Liver (tissue), 9 donors: Measurements from ENCODE around the gene NINJ2. TPM values are rescaled to one million over a fixed set of nuclear protein-coding genes. Genes with fewer than 3 reads are reported as not detected.

ENCODE experiments used
- DNase-seq: peaks from one replicate; pipeline ENCODE4 v3.0.0-alpha.2; 2017; ENCODE audit warnings: low spot score
- H3K27ac ChIP-seq, 2 donors: one replicate each; pipeline ENCODE4 v1.7.0; 2013; ENCODE audit warnings: inconsistent platforms in 2 of 2, low read length in 2 of 2, control low read depth in 1 of 2, low read depth in 1 of 2, mild to moderate bottlenecking in 1 of 2
- H3K27me3 ChIP-seq, 4 donors: one replicate each; pipeline versions ENCODE4 v1.6.1 to v1.7.0; 2013; ENCODE audit warnings: low read length in 3 of 4, inconsistent platforms in 1 of 4, mild to moderate bottlenecking in 1 of 4, moderate library complexity in 1 of 4; ENCODE audit not compliant: control insufficient read depth in 4 of 4, insufficient read depth in 4 of 4
- H3K36me3 ChIP-seq, 4 donors: one replicate each; pipeline versions ENCODE4 v1.6.1 to v1.7.0; 2013; ENCODE audit warnings: low read length in 3 of 4, mild to moderate bottlenecking in 3 of 4, low read depth in 1 of 4, moderate library complexity in 1 of 4; ENCODE audit not compliant: control insufficient read depth in 4 of 4, insufficient read depth in 3 of 4
- H3K4me1 ChIP-seq, 4 donors: one replicate each; pipeline versions ENCODE4 v1.6.1 to v1.7.0; 2013; ENCODE audit warnings: low read length in 3 of 4, mild to moderate bottlenecking in 3 of 4, moderate library complexity in 1 of 4; ENCODE audit not compliant: control insufficient read depth in 4 of 4, insufficient read depth in 4 of 4
- H3K4me3 ChIP-seq, 3 donors: one replicate each; pipeline versions ENCODE4 v1.6.1 to v1.7.0; 2013; ENCODE audit warnings: low read length in 3 of 3, control low read depth in 1 of 3, low read depth in 1 of 3, mild to moderate bottlenecking in 1 of 3
- H3K9ac ChIP-seq, 2 donors: one replicate each; pipeline ENCODE4 v1.7.0; 2013; ENCODE audit warnings: low read length in 2 of 2, mild to moderate bottlenecking in 2 of 2, moderate library complexity in 2 of 2, control low read depth in 1 of 2, low read depth in 1 of 2
- H3K9me3 ChIP-seq, 4 donors: one replicate each; pipeline versions ENCODE4 v1.6.1 to v1.7.0; 2013; ENCODE audit warnings: low read length in 3 of 4; ENCODE audit not compliant: control insufficient read depth in 4 of 4
- FOXA1 ChIP-seq: IDR thresholded peaks from 2 replicates; pipeline ENCODE4 v1.6.1; 2016; ENCODE audit warnings: antibody characterized with exemption
- FOXA2 ChIP-seq: IDR thresholded peaks from 2 replicates; pipeline ENCODE4 v1.6.1; 2016; ENCODE audit warnings: antibody characterized with exemption
- GABPA ChIP-seq, 2 donors: IDR thresholded peaks in 1 of 2; conservative IDR thresholded peaks in 1 of 2; 2 replicates each; pipeline ENCODE4 v1.6.1; 2016; ENCODE audit warnings: antibody characterized with exemption in 2 of 2, mild to moderate bottlenecking in 1 of 2, moderate library complexity in 1 of 2
- NR2F2 ChIP-seq: IDR thresholded peaks from 2 replicates; pipeline ENCODE4 v1.6.1; 2016; ENCODE audit warnings: antibody characterized with exemption
- RAD21 ChIP-seq, 2 donors: IDR thresholded peaks; 2 replicates each; pipeline ENCODE4 v1.6.1; 2016; ENCODE audit warnings: antibody characterized with exemption in 2 of 2, mild to moderate bottlenecking in 2 of 2
- RXRA ChIP-seq, 2 donors: IDR thresholded peaks; 2 replicates each; pipeline ENCODE4 v1.6.1; 2017 to 2018; ENCODE audit warnings: antibody characterized with exemption in 2 of 2, mild to moderate bottlenecking in 1 of 2
- SP1 ChIP-seq: IDR thresholded peaks from 2 replicates; pipeline ENCODE4 v1.6.1; 2018; ENCODE audit warnings: antibody characterized with exemption, mild to moderate bottlenecking
- TAF1 ChIP-seq: conservative IDR thresholded peaks from 2 replicates; pipeline ENCODE4 v1.6.1; 2016; ENCODE audit warnings: antibody characterized with exemption, mild to moderate bottlenecking
- YY1 ChIP-seq: IDR thresholded peaks from 2 replicates; pipeline ENCODE4 v1.6.1; 2016; ENCODE audit warnings: antibody characterized with exemption, mild to moderate bottlenecking
- WGBS: extraction: QIAGEN DNeasy Blood & Tissue Kit; methylation state at CpG from one replicate; pipeline ENCODE4 v1.1.7; 2013; 5-methylcytosine and 5-hydroxymethylcytosine counted together
- polyA plus RNA-seq, 2 donors: library from polyadenylated mRNA; stranded (reverse) in 1 of 2; unstranded in 1 of 2; fragments of 200-250 nt in 1 of 2; fragments of >200 nt in 1 of 2; fragmentation: Nextera tagmentation in 1 of 2; extraction: Ambion mirVana in 1 of 2; gene quantifications; one replicate each; pipeline versions ENCODE4 v1.2.1 to v1.2.3, GENCODE V29; 2013 to 2015
- total RNA-seq, 2 donors: library from RNA; depleted of rRNA; stranded (reverse); fragments of >200 nt; gene quantifications; one replicate each; pipeline ENCODE4 v1.2.3, GENCODE V29; 2014
- TF ChIP-seq, protein P1 (sequence below): IDR thresholded peaks from 2 replicates; pipeline ENCODE4 v1.6.1; 2016; ENCODE audit warnings: antibody characterized with exemption
- TF ChIP-seq, protein P2 (sequence below): IDR thresholded peaks from 2 replicates; pipeline ENCODE4 v1.6.1; 2016; ENCODE audit warnings: antibody characterized with exemption
- TF ChIP-seq, protein P3 (sequence below): fragments of 150-350 bp; IDR thresholded peaks from 2 replicates; pipeline ENCODE4 v1.5.1; 2017; ENCODE audit warnings: improper control_type of control experiment, low read depth, low read length; ENCODE audit not compliant: missing input control
- TF ChIP-seq, protein P4 (sequence below): IDR thresholded peaks from 2 replicates; pipeline ENCODE4 v1.6.1; 2016; ENCODE audit warnings: antibody characterized with exemption, mild to moderate bottlenecking
- donor health status: healthy.
- donor health status: healthy.
- donor health status: healthy.
- donor health status: healthy.
- donor health status: healthy.

NINJ2 gene
- total and polyA plus RNA-seq, 4 donors = 6.7 to 16.5 (median 15.4) TPM

- Histone ChIP-seq H3K9me3 (no peaks in the 10 kb centered on the region), H3K4me1 (no peaks in the 10 kb centered on the region), H3K27ac (no peak overlapping the region), H3K9ac (no peak overlapping the region), H3K27me3 (no peaks in the 10 kb centered on the region), H3K4me3 (no peak overlapping the region), H3K36me3 (no peaks in the 10 kb centered on the region)
- DNase-seq = no peak
- 97% methylated on average over 13 of the region's 13 CpGs for WGBS
- TF ChIP-seq, protein P1, sequence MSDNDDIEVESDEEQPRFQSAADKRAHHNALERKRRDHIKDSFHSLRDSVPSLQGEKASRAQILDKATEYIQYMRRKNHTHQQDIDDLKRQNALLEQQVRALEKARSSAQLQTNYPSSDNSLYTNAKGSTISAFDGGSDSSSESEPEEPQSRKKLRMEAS = no peak
Observed at GRCh38 chr12:599756-600155, 63.5 kb downstream of the NINJ2 start.

DNA sequence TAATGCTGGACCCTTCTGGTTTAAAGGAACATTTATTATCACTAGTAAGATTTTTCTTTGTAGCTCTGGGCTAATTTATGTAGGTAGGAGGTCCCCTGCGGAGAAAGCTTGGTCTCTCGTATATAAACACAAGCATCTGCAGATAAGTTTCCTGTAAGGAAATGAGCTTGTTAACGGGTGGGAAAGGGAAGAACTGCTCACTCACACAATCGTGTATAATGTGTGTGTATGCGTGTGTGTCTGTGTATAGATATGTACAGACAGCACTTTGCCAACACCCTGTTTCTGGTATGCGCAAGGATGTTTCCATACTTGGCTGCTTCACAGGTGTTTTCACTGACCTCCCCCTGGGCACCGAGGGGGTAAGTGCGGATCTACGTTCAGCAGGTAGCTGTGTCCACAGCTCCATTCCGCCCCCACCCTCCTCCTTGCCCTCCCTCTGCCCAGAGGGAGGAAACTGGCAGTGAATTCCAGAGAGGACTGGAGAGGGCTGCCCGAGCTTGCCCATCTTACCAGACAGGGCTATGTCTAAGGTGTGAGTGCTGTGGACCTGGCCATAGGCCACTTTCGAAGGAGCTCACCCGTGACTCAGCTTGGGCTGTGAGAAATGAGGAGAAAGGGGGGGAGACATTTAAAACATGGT is 65.2 kb downstream of the NINJ2 start:
- no peak for TF ChIP-seq FOXA1
- TF ChIP-seq YY1 = no peak
- H3K36me3 ChIP-seq = no peaks in the 10 kb centered on the region
- no peak overlapping the region for H3K27ac ChIP-seq
- no peaks in the 10 kb centered on the region for H3K4me1 ChIP-seq
- no peak overlapping the region for H3K4me3 ChIP-seq
- H3K9me3 ChIP-seq = no peaks in the 10 kb centered on the region
- H3K9ac ChIP-seq = no peak overlapping the region
- DNase-seq = no peak
- WGBS = 83% methylated on average over 13 of the region's 13 CpGs
- H3K27me3 ChIP-seq = no peaks in the 10 kb centered on the region

DNA sequence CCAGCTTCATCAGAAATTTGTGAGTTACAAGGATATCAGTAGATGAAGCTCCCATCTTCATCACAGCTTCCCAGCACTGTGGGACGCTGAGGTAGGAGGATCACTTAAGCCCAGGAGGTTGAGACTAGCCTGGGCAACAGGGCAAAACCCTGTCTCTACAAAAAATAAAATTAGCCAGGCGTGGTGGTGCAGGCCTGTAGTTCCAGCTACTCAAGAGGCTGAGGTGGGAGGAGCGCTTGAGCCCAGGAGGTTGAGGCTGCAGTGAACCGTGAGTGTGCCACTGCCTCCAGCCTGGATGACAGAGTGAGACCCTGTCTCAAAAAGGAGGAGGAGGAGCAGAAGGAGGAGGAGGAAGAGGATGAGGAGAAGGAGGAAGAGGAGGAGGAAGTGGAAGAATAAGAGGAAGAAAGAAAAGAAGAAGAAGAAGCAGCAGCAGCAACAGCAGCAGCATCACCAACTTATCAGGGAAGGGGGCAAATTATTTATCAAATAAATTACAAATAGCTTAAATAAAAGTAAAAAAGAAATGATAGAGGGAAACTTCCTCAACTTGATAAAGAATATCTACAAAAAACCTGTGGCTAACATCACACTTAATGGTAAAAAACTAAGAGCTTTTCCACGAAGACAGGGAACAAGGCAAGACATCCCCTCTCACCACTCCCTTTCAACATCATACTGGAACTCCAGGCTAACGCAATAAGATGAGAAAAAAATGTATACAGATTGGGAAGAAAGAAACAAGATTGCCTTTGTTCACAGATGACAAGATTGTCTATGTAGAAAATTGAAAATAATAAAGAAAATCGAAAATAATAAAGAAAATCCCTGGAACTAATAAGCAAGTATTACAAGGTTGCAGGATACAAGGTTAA is 69.6 kb downstream of the NINJ2 start:
- 89% methylated on average over 7 of the region's 7 CpGs for WGBS
- no peaks in the 10 kb centered on the region for H3K27me3 ChIP-seq
- no peak overlapping the region for H3K4me3 ChIP-seq
- H3K4me1 ChIP-seq = peaks cover 0 to 6% (median 0%) of the 10 kb centered on the region in 4 donors
- no peak for TF ChIP-seq TAF1
- TF ChIP-seq, protein P2, sequence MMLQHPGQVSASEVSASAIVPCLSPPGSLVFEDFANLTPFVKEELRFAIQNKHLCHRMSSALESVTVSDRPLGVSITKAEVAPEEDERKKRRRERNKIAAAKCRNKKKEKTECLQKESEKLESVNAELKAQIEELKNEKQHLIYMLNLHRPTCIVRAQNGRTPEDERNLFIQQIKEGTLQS = no peak
- TF ChIP-seq, protein P3, sequence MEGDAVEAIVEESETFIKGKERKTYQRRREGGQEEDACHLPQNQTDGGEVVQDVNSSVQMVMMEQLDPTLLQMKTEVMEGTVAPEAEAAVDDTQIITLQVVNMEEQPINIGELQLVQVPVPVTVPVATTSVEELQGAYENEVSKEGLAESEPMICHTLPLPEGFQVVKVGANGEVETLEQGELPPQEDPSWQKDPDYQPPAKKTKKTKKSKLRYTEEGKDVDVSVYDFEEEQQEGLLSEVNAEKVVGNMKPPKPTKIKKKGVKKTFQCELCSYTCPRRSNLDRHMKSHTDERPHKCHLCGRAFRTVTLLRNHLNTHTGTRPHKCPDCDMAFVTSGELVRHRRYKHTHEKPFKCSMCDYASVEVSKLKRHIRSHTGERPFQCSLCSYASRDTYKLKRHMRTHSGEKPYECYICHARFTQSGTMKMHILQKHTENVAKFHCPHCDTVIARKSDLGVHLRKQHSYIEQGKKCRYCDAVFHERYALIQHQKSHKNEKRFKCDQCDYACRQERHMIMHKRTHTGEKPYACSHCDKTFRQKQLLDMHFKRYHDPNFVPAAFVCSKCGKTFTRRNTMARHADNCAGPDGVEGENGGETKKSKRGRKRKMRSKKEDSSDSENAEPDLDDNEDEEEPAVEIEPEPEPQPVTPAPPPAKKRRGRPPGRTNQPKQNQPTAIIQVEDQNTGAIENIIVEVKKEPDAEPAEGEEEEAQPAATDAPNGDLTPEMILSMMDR = no peak
- TF ChIP-seq RAD21 (IDR thresholded peaks at IDR 0.05) = no peak
- TF ChIP-seq FOXA2 = no peak
- no peak for TF ChIP-seq NR2F2
- no peak for TF ChIP-seq SP1
- TF ChIP-seq, protein P4, sequence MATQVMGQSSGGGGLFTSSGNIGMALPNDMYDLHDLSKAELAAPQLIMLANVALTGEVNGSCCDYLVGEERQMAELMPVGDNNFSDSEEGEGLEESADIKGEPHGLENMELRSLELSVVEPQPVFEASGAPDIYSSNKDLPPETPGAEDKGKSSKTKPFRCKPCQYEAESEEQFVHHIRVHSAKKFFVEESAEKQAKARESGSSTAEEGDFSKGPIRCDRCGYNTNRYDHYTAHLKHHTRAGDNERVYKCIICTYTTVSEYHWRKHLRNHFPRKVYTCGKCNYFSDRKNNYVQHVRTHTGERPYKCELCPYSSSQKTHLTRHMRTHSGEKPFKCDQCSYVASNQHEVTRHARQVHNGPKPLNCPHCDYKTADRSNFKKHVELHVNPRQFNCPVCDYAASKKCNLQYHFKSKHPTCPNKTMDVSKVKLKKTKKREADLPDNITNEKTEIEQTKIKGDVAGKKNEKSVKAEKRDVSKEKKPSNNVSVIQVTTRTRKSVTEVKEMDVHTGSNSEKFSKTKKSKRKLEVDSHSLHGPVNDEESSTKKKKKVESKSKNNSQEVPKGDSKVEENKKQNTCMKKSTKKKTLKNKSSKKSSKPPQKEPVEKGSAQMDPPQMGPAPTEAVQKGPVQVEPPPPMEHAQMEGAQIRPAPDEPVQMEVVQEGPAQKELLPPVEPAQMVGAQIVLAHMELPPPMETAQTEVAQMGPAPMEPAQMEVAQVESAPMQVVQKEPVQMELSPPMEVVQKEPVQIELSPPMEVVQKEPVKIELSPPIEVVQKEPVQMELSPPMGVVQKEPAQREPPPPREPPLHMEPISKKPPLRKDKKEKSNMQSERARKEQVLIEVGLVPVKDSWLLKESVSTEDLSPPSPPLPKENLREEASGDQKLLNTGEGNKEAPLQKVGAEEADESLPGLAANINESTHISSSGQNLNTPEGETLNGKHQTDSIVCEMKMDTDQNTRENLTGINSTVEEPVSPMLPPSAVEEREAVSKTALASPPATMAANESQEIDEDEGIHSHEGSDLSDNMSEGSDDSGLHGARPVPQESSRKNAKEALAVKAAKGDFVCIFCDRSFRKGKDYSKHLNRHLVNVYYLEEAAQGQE = no peak
- TF ChIP-seq RXRA (IDR thresholded peaks at IDR 0.05) = no peak
- no peak for TF ChIP-seq GABPA (IDR thresholded peaks at IDR 0.05 in 1 of 2, conservative IDR thresholded peaks at IDR 0.05 in 1 of 2)
- H3K9ac ChIP-seq = no peak overlapping the region
- no peak overlapping the region for H3K27ac ChIP-seq
- no peaks in the 10 kb centered on the region for H3K36me3 ChIP-seq
- DNase-seq = no peak
- H3K9me3 ChIP-seq = no peaks in the 10 kb centered on the region
